ENCODE measurements around the gene PPOX.

The PPOX gene

DNA sequence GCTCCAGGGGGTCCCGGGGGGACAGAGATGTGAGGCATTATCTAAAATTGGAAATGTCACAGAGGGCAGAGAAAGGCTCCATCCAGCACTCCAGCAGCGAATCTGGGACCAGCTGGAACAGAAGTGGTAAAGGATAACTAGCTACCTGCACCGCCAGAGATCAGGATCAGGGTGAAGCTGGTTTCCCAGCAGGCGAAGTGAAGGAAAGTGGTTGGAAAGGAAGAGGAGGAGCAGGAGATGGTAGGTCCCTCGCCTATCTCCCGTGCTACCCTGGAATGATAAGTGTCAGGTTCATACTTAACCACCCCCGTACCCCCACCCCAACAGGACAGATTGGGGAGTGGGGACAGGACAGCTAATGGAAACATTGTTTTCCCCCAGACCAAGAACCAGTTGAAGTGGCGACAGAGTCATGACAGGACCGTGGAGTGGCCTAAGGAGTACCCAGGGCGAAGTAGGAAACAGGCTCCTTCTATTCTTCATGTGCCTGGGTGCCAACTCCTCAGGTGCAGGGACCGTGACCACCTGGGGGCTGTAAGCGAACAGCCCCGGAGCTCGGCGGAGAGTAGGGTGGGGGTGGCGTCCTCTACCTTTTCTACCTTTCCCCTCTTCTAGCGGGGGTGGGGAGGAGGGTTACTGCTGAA is 10.4 kb downstream of the PPOX start:
- DNase-seq (ENCODE audit: low read depth) = no peak

DNA sequence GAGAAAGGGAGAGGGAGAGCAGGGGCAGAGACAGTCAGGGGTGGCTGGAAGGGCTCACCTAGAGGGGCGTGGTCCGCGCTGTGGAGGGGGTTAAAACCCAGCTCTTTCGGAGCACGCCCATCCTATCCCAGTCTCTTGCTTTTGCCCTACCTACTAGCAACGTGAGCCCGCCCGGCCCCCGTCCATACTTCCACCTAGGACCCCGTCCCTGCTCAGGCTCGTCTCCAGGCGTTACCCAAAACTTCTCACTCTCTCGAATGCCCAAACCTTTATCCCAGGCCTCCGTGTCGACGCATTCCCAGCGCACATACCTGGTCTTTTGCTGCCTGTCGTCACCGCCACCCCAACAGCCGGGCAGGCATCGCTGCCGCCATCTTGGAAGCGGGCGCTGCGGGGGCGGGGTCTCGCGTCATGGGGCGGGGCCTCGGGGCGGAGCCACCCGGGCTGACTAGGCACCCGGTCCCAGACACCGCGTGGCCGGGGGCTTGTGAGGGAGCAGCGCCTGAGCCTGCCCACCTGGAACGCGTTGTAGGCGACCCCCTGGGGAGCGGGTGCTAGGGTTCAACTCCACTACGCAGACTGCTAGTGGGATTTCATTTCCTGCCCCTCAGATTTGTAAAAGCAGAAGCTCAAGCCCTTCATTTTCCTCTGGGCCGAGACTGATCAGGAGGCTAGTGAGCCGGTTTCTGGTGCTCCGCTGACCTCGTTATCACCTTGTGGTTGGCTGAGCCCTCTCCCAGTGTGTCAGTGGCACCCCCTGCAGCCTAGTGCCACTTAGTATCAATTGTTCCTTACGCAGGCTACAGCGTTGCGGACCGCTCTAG is 11.1 kb downstream of the PPOX start, which contains the start of gene B4GALT3:
B4GALT3 (minus strand) TSS at position 396 of the 824 bp plus-strand sequence. CDS start 1,447 bp downstream, outside the sequence.
- peak; percentile 75 for DNase-seq (ENCODE audit: low read depth)

DNA sequence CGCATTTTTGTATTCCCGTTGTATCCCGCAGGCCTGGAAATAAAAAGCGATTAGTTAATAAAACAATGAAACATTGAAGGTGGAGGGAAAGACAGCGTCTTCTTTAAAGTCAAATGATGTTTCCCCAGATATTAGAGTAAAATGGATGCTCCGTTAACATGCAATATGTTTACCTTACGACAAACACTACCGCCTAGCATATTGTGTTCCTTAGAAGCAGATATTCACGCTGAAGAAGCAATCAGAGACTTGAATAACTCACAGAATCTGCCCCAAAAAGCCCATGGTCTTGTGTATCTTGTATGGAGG is 11.7 kb downstream of the PPOX start:
- DNase-seq (ENCODE audit: low read depth) = no peak

DNA sequence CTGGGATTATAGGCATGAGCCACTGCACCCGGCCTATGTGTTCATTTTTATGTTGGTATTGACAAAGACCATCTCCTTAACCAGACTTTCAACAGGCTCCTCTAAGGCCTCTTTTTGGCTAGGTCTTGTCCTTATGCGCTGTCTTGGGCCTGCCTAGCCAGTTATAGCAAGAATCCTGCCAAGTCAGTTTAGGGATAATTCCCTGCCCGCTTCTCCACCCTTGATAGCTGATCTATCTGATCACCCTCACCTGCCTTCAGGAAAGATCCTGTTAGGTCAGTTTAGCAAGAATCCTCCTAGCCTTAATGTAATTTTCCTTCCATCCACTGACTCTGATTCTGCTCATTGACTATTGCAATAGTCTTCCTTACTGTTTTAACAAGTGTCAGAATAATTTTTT is 13.5 kb downstream of the PPOX start:
- DNase-seq (ENCODE audit: low read depth) = no peak

DNA sequence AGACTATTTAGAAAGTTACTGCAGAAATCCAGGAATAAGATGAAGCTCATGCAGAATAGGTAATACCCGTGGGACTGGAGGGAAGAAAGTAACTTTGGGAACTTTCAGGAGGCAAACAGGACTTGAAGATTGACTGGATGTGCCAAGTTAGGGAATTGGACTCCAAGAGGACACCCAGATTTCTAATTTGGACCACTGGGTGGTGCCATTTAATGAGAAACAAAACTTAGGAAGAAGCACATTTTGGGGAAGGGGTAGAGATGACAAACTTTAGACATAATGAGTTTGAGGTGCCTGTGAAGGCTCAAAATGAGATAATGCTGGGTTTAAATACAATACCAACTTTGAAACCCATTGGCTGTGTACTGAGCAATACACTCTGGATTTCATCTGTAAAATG is 14.4 kb downstream of the PPOX start:
- DNase-seq (ENCODE audit: low read depth) = no peak

DNA sequence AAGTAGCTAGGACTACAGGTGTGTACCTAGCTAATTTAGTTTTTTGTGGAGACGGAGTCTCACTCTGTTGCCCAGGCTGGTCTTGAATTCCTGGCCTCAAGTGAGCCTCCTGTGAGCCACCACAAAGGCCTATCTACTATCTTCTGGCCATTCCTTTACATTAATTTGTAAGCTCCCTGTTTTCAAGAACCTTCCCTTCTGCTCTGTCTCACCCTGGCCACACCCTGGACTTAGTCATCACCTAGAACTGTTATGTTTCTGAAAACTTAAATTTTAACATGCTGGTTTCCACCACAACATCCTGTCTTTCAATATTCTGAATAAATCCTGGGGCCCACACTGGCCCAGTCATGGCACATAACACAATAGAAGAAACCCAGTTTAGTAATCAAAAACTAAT is 16.0 kb downstream of the PPOX start:
- peak; percentile 25 for DNase-seq (ENCODE audit: low read depth)

DNA sequence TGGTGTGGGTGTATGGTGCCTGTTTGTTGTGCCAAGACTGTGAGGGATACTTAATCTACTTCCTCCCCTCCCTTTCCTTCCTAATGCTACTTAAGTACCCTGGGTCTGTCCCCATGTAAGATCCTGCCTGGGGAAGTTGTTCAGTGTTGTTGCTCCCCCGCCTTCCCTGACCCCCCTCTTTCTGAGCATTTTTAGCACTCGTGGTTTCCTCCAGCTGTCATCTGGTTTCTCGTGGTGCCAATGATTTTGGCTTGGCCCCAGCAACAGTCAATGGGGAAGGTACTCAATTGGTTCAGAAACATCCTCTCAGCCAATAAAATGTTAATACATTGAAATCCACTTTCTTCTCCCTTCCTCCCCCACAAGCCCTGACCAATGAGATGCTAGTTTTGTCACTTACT is 19.1 kb downstream of the PPOX start:
- DNase-seq (ENCODE audit: low read depth) = peak; percentile 67

DNA sequence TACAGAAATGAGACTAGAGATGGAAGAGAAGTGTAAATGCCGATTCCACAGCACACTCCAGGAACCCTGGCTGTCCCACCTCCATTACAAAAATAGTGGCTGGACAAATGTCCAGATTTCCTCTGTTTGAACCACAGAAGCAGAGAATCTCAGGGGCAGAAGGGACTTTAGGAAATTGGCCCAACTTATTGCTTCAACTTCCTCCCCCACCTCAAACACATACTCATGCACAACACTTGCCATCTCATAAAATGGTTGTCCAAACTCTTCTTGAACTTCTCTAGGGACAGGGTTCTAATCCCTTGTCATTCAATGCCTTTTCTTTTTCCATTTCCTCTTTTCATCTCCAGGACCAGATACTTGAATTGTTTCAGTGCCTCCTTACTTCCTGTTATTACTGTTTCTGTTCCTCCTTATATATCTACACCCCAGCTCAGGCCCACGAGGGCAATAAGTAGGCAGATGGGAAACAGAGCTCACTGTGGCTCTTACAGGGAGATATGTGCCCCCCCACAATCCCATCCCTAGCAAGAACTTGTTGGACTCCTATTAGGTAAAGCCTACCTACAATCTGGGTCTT is 19.6 kb downstream of the PPOX start:
- no peak for DNase-seq (ENCODE audit: low read depth)

DNA sequence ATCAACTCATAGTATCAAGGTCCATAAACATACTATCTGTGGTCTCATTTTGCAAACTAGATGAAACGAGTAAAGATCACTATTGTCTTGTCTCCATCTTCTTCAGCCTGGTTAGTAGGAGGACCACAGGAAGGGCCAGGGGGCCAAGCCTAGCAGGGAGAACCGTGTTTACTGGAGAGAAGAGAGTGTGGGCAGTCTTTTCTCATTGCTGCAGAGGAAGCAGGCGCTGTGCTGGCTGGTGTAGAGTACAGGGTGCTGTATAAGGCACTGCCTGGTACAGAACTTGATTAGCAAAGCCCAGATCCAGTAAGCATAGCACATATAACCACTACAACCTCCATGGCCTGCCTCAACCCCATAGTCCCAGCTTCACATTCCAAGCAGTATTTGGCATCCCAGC is 21.1 kb downstream of the PPOX start:
- no peak for DNase-seq (ENCODE audit: low read depth)

DNA sequence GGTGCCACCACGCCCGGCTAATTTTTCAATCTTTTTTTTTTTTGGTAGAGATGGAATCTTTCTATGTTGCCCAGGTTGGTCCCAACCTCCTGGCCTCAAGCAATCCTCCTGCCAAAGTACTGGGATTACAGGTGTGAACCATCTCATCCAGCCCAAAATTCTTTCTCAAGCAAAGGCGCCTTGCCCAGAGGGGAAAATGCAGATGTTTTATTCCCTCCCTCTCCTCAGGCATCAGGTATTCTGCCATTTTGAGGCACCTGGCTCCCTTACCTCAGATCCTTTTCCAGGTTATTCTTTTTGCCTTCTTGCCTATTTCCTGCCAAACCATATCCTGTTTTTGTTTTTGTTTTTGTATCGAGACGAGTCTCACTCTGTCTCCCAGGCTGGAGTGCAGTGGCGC is 22.2 kb downstream of the PPOX start:
- no peak for DNase-seq (ENCODE audit: low read depth)

DNA sequence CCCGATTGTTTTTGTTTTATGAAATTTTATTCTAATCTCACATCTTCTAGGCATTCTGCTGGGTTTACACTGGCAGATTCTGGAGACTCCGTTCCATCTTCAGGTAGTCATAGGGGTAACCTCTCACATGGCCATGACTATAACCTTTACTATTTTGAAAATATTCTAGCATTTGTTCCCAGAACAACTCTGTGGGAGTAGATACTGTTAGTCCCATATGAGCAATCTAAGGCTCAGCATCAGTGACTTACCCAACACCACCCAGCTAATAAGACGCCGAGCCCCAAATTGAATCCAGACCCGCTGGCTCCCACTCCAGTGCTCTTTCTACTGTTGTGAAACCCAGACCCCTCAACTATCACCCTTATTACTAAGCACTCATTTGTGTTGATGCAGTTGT is 22.8 kb downstream of the PPOX start:
- no peak for DNase-seq (ENCODE audit: low read depth)

DNA sequence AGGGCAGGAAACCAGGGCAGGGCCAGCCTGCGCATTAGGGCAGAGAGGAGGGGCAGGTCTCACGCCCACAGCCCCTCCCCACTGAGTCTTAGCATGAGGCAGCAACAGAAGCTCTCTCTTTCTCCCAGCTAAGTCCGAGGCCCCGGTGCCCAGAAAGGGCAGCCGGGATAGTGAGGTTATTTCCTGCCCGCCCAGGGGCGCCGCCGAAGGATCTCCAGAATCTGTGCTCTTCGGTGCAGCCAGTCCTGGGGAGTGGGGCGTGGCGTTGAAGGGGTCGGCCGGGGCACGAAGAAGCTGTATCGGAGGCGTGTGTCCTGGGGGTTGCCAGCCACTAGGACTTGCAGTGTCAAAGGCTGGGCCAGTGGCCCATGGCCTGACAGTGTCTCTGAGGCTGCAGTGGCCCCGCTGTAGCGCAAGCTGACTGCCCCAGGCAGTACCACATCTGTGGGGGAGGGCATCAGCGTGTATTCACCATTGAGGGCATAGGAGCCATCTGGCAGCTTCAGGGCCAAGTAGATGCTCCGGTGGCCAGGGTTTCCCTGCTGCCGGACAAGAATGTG is 24.8 kb downstream of the PPOX start:
- DNase-seq (ENCODE audit: low read depth) = no peak

DNA sequence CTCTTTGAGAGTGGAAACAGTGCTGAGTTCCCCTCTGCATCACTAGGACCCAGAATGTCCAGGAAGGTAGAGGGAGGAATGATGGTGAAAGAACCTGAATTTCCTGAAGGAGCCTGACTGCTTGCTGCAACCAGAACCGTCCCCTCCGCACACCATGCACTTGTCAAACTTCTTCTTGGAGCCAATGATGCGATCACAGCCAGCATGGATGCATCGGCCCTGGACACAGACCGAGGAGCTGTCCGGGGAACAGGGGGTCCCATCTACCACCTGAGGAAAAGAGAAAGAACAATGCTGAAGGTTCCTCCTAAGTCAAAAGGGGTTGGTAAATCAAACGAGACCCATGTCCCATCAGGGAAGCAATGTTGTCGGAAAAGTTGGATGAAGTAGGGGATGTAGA is 25.7 kb downstream of the PPOX start:
- no peak for DNase-seq (ENCODE audit: low read depth)

DNA sequence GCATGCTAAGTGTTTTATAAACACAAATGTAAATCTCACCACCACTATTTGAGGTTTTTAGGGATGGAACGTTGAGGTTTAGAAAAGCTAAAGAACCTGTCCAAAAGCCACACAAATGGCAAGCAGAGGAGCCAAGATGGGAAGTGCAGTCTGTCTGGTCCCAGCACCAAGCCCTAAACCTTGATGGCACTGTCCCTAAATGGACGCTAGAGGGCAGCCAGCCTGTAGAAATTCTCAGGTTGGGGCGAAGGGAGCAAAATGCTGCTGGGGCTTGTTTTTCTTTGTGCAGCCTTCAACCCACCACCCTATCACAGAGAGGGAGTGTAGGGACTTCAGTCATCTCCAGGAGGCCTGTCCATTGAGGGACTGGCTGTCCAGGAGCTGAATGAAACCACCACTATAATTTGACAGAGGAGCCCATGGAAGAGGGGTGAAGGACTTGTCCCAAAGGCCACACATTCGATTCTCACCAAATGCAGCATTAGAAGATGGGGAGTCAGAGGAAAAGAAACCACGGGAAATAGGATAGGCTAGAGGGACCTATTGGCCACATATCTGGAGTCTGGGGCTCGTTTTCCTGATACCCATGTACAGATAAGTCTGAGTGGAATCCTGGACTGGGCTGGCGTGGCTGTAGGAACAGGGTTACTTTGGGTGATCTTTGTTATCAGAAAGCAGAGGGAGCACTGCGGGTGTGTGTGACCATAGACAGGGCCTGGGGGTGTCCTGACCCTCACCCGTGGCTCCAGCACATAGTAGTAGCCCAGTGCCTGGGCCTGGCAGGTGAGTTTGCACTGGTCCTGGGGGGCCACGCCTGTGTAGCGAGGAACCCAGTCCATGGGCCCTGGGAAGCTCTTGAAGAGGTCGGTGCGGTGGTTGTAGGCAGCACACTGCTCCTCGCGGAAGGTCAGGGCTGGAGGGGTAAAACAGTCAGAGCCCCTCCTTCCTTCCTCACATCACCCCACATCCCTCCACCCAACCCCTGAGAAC is 26.5 kb downstream of the PPOX start:
- peak; percentile 27 for DNase-seq (ENCODE audit: low read depth)

DNA sequence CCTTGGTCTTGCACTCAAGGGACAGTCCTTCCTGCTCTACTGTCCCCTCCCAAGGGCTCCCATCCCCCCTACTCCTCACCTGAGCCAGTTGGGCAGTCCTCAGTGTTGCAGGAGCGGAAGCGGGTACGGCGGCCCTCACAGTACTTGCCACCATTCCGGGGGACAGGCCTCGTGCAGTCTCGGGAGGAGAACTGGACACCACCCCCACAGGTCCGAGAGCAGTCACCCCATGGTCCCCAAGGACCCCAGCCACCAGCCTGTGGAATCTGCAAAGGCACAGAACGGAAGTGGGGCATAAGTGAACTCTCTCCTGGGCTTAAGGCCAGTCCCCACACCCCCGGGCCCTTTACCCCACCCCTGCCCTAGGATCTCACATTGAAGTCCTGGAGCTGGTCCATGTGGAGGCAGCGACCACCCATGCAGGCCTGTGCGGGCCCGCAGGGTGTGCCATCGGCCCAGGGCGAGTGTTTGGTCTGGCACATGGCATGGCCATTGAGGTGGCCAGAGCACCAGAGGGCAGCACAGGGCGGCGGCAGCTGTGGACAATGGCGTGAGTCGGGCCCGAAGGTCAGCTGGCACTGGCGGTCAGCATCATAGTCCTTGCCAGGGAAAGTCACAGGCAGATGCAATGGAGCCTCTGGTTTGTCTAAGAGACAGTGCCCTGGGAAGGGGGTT is 27.5 kb downstream of the PPOX start:
- DNase-seq (ENCODE audit: low read depth) = no peak

DNA sequence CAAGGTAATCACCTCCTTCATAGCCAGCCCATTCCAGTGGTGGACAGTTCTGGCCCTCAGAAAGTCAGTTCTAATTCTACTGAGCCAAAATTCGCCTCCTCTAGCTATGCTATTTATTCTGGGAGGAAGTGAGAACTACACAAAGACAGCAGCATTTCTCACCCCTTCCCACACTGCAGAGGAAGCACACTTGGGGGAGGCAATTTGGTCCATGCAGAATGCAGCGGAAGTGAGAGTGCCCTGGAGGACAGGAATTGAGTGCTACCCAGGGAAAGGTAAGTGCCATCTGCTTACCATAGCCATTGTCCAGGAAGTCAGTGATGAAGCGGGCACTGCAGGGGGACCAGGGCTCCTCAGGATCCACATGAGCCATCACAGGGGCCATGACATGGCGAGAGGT is 28.9 kb downstream of the PPOX start:
- no peak for DNase-seq (ENCODE audit: low read depth)

DNA sequence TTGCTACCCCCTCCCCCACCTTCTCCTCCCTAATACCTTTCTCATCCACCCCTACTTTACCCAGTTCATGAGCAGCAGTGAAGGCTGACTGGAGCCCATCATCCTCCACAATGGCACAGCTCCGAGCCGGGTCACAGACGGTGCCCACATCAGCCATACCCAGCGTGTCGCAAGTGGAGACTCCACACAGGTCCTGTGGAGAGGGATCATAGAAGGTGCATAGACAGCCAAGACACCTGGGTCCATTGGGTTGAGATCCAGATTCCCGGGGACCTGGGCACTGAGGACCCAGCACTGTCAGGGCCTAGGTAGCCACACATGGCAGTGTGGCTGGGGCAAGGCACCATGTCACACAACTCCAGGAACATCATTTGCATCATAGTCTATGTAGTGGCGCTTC is 29.9 kb downstream of the PPOX start:
- no peak for DNase-seq (ENCODE audit: low read depth)

DNA sequence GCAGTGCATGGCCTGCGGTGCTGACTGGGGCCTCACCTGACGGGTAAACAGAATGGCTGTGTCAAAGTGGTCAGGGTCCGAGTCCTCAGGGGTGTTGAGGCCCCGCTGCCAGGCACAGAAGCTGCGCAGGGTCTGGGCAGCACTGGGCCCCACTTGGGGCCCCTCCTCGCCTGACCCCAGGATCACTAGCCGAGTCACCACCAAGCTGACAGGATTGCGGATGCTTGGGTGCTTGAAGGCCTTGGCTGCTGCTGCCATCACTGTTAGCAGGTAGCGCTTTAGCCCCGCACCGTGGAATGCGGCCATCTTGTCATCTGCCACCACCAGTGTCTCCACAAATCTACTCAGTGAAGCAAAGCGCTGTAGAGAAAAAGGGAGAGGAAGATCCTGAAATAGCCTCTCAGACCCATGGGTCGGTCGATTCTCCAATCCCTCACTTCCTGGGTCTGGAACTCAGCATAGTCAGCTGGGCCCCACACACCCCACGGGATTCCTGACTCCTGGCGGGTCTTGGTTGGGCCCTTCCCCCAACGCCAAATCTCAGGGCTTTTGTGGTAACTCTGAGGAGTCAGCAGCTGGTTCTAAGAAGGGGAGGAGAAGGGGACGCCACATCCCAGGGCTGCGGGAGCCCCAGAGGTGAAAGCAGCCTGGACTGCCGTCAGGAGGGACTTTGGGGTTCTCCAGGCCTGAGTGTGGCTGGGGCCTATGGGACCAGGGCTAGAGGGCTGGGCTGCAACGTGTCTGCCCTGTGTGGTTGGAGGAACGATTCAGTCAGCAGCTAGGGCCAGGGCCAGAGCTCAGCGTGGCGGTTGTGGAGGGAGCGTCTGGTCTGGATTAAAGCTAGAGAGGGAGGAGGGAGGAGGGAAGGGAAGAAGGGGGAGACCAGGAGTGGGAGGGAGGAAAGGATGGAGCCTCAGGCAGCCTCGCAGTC is 30.6 kb downstream of the PPOX start:
- DNase-seq (ENCODE audit: low read depth) = no peak

DNA sequence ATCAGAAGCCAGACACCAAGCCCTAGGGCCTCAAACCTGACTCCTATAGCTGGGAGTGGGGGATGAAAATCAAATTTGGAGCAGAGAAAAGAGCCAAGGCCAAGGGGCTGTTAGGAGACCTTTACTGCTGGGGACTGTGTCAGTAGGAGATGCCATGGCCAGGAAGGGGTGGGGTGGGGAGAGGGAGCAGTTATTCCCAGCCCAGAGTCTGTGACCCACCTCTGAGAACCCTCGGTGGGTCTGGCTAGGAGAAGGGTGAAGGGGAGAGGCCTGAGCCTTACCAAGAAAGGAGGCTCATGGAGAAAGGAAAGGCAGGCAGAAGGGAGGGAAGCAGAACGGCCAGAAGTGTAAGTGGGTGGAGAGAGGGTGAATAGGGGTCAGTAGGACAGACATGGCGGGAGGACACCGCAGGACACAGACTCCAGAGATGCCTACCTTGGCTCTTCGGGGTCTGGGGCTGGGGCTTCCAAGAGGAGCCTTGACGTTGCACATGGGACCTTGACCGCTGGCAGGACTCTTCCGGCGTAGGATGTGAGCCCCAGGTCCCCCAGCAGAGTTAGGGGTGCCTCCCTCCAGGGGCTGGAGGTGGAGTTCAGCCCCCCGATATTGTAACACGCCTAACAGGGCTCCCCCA is 31.5 kb downstream of the PPOX start:
- DNase-seq (ENCODE audit: low read depth) = no peak

All from T-helper 22 cell (primary cell).